ENCODE results near the gene CCDC85C. TPM values are rescaled to one million over a fixed set of nuclear protein-coding genes. Genes with fewer than 3 reads are reported as not detected.

The CCDC85C gene
- total RNA-seq, 2 donors from 2014 or later, result 54.0 to 73.4 TPM

- Histone ChIP-seq H3K4me1 (no peaks in the 10 kb centered on the region), H3K9ac (ENCODE audit: low read depth in 2 of 2, low read length in 2 of 2) (no peak overlapping the region), H3K4me3 (no peak overlapping the region), H3K9me3 (no peaks in the 10 kb centered on the region), H3K27me3 (no peaks in the 10 kb centered on the region), H3K36me3 (no peaks in the 10 kb centered on the region), H3K27ac (no peak overlapping the region)
- TF ChIP-seq, protein P1, sequence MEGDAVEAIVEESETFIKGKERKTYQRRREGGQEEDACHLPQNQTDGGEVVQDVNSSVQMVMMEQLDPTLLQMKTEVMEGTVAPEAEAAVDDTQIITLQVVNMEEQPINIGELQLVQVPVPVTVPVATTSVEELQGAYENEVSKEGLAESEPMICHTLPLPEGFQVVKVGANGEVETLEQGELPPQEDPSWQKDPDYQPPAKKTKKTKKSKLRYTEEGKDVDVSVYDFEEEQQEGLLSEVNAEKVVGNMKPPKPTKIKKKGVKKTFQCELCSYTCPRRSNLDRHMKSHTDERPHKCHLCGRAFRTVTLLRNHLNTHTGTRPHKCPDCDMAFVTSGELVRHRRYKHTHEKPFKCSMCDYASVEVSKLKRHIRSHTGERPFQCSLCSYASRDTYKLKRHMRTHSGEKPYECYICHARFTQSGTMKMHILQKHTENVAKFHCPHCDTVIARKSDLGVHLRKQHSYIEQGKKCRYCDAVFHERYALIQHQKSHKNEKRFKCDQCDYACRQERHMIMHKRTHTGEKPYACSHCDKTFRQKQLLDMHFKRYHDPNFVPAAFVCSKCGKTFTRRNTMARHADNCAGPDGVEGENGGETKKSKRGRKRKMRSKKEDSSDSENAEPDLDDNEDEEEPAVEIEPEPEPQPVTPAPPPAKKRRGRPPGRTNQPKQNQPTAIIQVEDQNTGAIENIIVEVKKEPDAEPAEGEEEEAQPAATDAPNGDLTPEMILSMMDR (IDR thresholded peaks at IDR 0.05), result no peak
- DNase-seq, result no peak
- intact Hi-C loops (cut with DNase I), result no loop called here
Measured at GRCh38 chr14:99538733-99539132, 65.3 kb downstream of the CCDC85C start.

DNA sequence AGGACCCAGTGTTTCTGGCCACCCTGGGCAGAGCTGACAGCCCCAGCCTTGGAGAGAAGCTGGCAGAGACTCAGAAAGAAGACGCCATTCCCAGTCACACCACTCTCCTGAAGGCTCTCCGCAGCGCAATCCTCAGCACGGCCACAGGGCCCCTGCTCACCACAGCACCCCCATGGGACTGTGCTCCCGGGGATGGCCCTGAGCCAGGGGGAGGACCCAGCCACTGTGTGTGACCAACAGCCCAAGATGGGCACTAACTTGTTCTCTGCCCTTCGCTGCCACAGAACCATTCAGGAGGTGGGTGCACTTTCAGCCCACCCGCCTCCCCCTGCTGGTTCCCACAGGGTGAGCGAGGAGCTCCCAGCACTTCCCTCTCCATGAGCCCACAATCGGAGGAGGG is 65.7 kb downstream of the CCDC85C start:
- no peak for DNase-seq
- no peaks in the 10 kb centered on the region for H3K27me3 ChIP-seq
- TF ChIP-seq, protein P1 (IDR thresholded peaks at IDR 0.05), result no peak
- H3K36me3 ChIP-seq, result no peaks in the 10 kb centered on the region
- H3K27ac ChIP-seq, result no peak overlapping the region
- no peaks in the 10 kb centered on the region for H3K9me3 ChIP-seq
- no peak overlapping the region for H3K4me3 ChIP-seq
- H3K4me1 ChIP-seq, result no peaks in the 10 kb centered on the region
- H3K9ac ChIP-seq (ENCODE audit: low read depth in 2 of 2, low read length in 2 of 2), result no peak overlapping the region
- intact Hi-C loops (cut with DNase I), result no loop called here

GRCh38 chr14:99537399-99537798 is 66.6 kb downstream of the CCDC85C start:
- H3K9ac ChIP-seq (ENCODE audit: low read depth in 2 of 2, low read length in 2 of 2), result peak overlapping the region in 1 of 2 donors; percentile 24
- H3K36me3 ChIP-seq, result no peaks in the 10 kb centered on the region
- no peaks in the 10 kb centered on the region for H3K9me3 ChIP-seq
- DNase-seq, result no peak
- peak overlapping the region; percentile 32 for H3K27ac ChIP-seq
- TF ChIP-seq, protein P1 (IDR thresholded peaks at IDR 0.05), result no peak
- H3K4me1 ChIP-seq, result no peaks in the 10 kb centered on the region
- intact Hi-C loops (cut with DNase I), result no loop called here
- no peak overlapping the region for H3K4me3 ChIP-seq
- H3K27me3 ChIP-seq, result no peaks in the 10 kb centered on the region

DNA sequence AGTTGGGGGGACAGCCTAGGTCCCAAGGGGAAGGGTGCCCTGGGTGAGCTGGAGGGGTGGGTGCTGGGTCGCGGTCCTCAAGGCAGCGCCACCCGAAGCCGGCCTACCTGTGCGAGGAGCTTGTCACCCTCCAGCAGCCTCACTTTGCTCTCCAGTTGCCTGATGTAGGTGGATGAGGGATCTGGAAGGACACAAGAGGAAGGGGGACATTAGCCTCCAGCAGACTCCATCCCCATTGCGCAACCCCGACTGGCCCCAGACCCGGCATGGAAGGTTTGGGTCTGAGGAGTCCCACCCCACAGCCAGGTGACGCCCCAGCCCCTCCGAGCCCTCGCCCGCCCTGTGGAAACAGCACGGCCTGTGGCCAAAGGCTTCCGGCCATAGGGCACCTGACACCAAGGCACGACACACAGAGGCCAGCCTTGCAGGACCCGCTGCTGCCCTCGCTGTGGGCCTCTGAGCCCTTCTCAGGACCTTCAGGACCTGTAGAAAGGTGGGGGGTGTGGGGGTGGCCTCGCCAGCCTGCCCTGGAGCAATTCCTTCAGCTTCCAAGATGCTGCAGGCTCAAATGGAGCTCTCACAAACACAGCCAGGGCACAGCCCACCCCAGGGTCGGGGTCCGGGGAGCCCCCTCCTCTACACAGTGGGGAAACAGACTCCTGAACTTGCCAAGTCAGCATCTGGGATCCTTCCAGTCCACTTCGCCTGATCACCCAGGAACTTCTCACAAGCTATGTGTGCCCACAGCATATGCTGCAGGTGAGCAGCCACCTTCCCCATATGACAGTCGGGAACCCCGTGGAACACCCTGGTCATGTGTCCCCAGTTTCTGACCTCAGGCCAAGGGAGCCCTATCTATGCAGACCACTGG is 67.9 kb downstream of the CCDC85C start:
- TF ChIP-seq, protein P1 (IDR thresholded peaks at IDR 0.05), result no peak
- no peak overlapping the region for H3K27ac ChIP-seq
- no peaks in the 10 kb centered on the region for H3K9me3 ChIP-seq
- DNase-seq, result no peak
- H3K36me3 ChIP-seq, result no peaks in the 10 kb centered on the region
- no peaks in the 10 kb centered on the region for H3K4me1 ChIP-seq
- no peak overlapping the region for H3K4me3 ChIP-seq
- no peak overlapping the region for H3K9ac ChIP-seq (ENCODE audit: low read depth in 2 of 2, low read length in 2 of 2)
- no peaks in the 10 kb centered on the region for H3K27me3 ChIP-seq
- intact Hi-C loops (cut with DNase I), result no loop called here

DNA sequence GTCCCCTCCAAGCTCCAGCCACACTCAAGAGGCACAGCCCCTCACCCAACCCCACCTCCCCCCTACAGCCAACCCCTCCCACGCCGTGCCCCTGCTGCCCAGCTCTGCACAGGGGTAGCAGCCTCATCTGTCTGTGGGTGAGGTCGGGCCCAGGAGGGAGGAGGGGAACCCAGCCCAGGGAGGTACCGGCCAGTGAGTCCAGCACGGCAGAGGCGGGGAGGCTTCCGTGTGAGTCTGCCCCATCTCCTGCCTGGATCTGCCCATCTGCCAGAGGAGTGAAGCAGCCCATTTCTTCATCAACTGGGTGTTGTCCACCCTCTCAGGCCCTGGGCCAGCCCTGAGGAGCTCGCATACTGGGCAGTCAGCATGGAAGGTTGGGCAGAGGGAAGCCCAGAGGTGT is 68.6 kb downstream of the CCDC85C start:
- H3K4me1 ChIP-seq, result no peaks in the 10 kb centered on the region
- H3K27me3 ChIP-seq, result no peaks in the 10 kb centered on the region
- H3K9me3 ChIP-seq, result no peaks in the 10 kb centered on the region
- DNase-seq, result no peak
- no peak overlapping the region for H3K9ac ChIP-seq (ENCODE audit: low read depth in 2 of 2, low read length in 2 of 2)
- TF ChIP-seq, protein P1 (IDR thresholded peaks at IDR 0.05), result no peak
- H3K36me3 ChIP-seq, result no peaks in the 10 kb centered on the region
- no peak overlapping the region for H3K27ac ChIP-seq
- no peak overlapping the region for H3K4me3 ChIP-seq
- intact Hi-C loops (cut with DNase I), result no loop called here

All from colonic mucosa (tissue), 4 donors.